Gastrocnemius medialis (tissue), 4 donors: ENCODE results near the gene AGR2. TPM values are rescaled to one million over a fixed set of nuclear protein-coding genes. Genes with fewer than 3 reads are reported as not detected.

Experiments
- ATAC-seq, 2 donors: fragments of 150-250 bp; one replicate each; pipeline ENCODE4 v1.9.1; 2016
- DNase-seq, 2 donors: peaks; one replicate each; pipeline ENCODE4 v3.0.0-alpha.2; 2019
- H3K27ac ChIP-seq, 4 donors: fragments of 200-600 bp; sonication (generic); 1 replicate in 1 of 4; 2 replicates in 3 of 4; pipeline ENCODE4 v1.5.1; 2016 to 2018; ENCODE audit warnings: mild to moderate bottlenecking in 2 of 4, moderate library complexity in 1 of 4
- H3K27me3 ChIP-seq, 3 donors: fragments of 200-600 bp; sonication (generic) in 2 of 3; 1 replicate in 1 of 3; 2 replicates in 2 of 3; pipeline versions ENCODE4 v1.5.1 to v1.6.0; 2016 to 2019; ENCODE audit warnings: mild to moderate bottlenecking in 1 of 3, moderate library complexity in 1 of 3
- H3K36me3 ChIP-seq, 2 donors: fragments of 200-600 bp; sonication (generic) in 1 of 2; one replicate each; pipeline ENCODE4 v1.5.1; 2017 to 2018
- H3K4me1 ChIP-seq, 2 donors: fragments of 200-600 bp; sonication (generic) in 1 of 2; one replicate each; pipeline ENCODE4 v1.5.1; 2016 to 2017; ENCODE audit warnings: mild to moderate bottlenecking in 2 of 2
- H3K4me3 ChIP-seq, 4 donors: fragments of 200-600 bp; sonication (generic) in 3 of 4; 1 replicate in 1 of 4; 2 replicates in 3 of 4; pipeline ENCODE4 v1.5.1; 2016 to 2019; ENCODE audit warnings: mild to moderate bottlenecking in 2 of 4
- H3K9me3 ChIP-seq, 3 donors: fragments of 200-600 bp; sonication (generic) in 2 of 3; 1 replicate in 1 of 3; 2 replicates in 2 of 3; pipeline ENCODE4 v1.5.1; 2016 to 2019
- CTCF ChIP-seq, 5 experiments: fragments of 450-650 bp in 3 of 5; fragments of 200-600 bp in 2 of 5; sonication (generic) in 2 of 5; IDR thresholded peaks in 4 of 5; conservative IDR thresholded peaks in 1 of 5; 1 replicate in 4 of 5; 2 replicates in 1 of 5; pipeline ENCODE4 v1.5.1; 2016 to 2019; ENCODE audit warnings: antibody characterized with exemption in 5 of 5, mild to moderate bottlenecking in 3 of 5, moderate library complexity in 3 of 5
- POLR2A ChIP-seq, 2 donors: fragments of 450-650 bp; IDR thresholded peaks; one replicate each; pipeline ENCODE4 v1.6.1; 2017; ENCODE audit warnings: antibody characterized with exemption in 2 of 2, mild to moderate bottlenecking in 2 of 2, moderate library complexity in 2 of 2
- in situ Hi-C, 4 donors: fragments of 200-750 bp; cut with MboI; loops; one replicate each; pipeline versions ENCODE4 v1.15.0 to v1.8.0; 2017; ENCODE audit warnings: low sequenced_read_pairs in 4 of 4
- intact Hi-C: fragments of 100-400 bp; cut with DNase I; formaldehyde crosslinking; loops from one replicate; pipeline ENCODE4 v1.15.1; 2023; ENCODE audit warnings: low total_unique reads
- total RNA-seq, 4 donors: library from RNA; depleted of rRNA; stranded (reverse); fragments of >200 nt; gene quantifications; one replicate each; pipeline versions ENCODE4 v1.1.0 to v1.2.3, GENCODE V29; 2016

Gene AGR2
- total RNA-seq, 4 donors from 2014 or later, result 1.4 TPM; not detected in 3

DNA sequence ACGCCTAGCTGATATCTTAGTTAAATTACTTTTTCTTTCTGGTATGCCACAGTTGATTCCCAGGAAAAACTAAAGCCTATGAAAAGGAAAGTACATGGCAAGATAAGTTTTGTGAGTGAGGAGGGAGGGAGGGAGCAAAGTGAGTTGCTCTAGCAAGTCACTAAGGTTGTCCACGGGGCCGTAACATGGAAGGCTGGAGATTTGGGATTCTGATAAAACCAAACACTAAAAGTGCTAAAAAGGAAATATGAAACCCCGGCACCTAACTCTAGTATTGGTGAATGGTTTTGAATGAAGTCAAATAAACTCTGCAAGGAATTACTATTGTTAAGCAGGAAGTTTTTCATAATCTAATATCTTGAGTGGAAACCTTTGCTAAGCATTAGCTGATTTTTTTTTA is 1.7 kb downstream of the AGR2 start:
- in situ Hi-C loops, result no loop called here
- Histone ChIP-seq H3K4me3 (no peak overlapping the region), H3K27me3 (no peaks in the 10 kb centered on the region), H3K4me1 (no peaks in the 10 kb centered on the region), H3K36me3 (no peaks in the 10 kb centered on the region), H3K27ac (no peak overlapping the region), H3K9me3 (no peaks in the 10 kb centered on the region)
- DNase-seq (no peak), ATAC-seq (no peak)
- intact Hi-C loops, result no loop called here
- no peak for TF ChIP-seq POLR2A (IDR thresholded peaks at IDR 0.05)
- TF ChIP-seq CTCF (IDR thresholded peaks at IDR 0.05 in 4 of 5, conservative IDR thresholded peaks at IDR 0.05 in 1 of 5), result no peak

DNA sequence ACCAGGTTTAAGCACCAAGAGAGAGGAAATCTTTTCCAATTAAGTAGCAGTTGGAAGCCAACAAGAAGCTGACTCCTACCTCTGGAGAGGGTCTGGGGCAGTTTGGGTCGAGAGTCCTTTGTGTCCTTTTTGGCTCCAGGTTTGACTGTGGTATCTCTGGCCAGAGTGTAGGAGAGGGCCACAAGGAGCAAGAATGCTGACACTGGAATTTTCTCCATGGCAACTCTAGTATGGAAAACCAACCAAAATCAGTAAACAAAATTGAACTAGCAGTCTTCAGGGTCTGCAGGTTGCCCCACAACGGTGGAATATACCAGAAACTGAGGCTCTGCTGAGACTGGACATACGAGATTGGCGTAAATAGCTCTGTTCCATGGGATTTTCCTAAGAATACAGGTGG is 3.2 kb downstream of the AGR2 start:
- intact Hi-C loops (no loop called here), in situ Hi-C loops (no loop called here)
- Histone ChIP-seq H3K4me1 (no peaks in the 10 kb centered on the region), H3K4me3 (no peak overlapping the region), H3K27me3 (no peaks in the 10 kb centered on the region), H3K27ac (no peak overlapping the region), H3K36me3 (no peaks in the 10 kb centered on the region), H3K9me3 (no peaks in the 10 kb centered on the region)
- DNase-seq (no peak), ATAC-seq (no peak)
- TF ChIP-seq POLR2A (IDR thresholded peaks at IDR 0.05) (no peak), CTCF (IDR thresholded peaks at IDR 0.05 in 4 of 5, conservative IDR thresholded peaks at IDR 0.05 in 1 of 5) (no peak)

DNA sequence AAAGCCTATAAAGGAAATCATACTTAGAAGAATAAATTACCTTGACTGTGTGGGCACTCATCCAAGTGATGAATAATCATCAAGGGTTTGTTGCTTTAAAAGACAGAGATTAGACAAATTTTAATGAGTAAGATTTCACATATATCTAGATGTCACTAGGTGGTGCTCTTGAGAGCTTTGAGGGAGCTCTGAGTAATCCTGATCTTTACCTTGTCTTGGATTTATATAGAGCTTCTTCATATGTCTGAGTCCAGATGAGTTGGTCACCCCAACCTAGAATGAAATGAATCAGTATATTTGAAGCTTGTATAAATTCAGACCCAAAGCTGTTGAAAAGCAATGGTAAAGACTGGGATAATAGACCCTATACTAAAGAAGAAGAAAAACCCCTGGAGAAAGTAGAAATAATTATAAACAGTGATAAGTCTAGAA is 3.7 kb downstream of the AGR2 start:
- H3K36me3 ChIP-seq, result no peaks in the 10 kb centered on the region
- H3K4me1 ChIP-seq, result no peaks in the 10 kb centered on the region
- no peak for DNase-seq
- H3K9me3 ChIP-seq, result no peaks in the 10 kb centered on the region
- ATAC-seq, result no peak
- intact Hi-C loops, result no loop called here
- no peaks in the 10 kb centered on the region for H3K27me3 ChIP-seq
- in situ Hi-C loops, result no loop called here
- no peak overlapping the region for H3K27ac ChIP-seq
- TF ChIP-seq POLR2A (IDR thresholded peaks at IDR 0.05), result no peak
- H3K4me3 ChIP-seq, result no peak overlapping the region

- in situ Hi-C loops (no loop called here), intact Hi-C loops (no loop called here)
- DNase-seq (no peak), ATAC-seq (no peak)
- H3K27ac ChIP-seq, result no peak overlapping the region
- H3K9me3 ChIP-seq, result no peaks in the 10 kb centered on the region
- no peak for TF ChIP-seq POLR2A (IDR thresholded peaks at IDR 0.05)
- TF ChIP-seq CTCF (IDR thresholded peaks at IDR 0.05 in 4 of 5, conservative IDR thresholded peaks at IDR 0.05 in 1 of 5), result no peak
- no peaks in the 10 kb centered on the region for H3K27me3 ChIP-seq
- no peaks in the 10 kb centered on the region for H3K4me1 ChIP-seq
- no peak overlapping the region for H3K4me3 ChIP-seq
- no peaks in the 10 kb centered on the region for H3K36me3 ChIP-seq
Observed at GRCh38 chr7:16795624-16796023, 9.2 kb downstream of the AGR2 start.

DNA sequence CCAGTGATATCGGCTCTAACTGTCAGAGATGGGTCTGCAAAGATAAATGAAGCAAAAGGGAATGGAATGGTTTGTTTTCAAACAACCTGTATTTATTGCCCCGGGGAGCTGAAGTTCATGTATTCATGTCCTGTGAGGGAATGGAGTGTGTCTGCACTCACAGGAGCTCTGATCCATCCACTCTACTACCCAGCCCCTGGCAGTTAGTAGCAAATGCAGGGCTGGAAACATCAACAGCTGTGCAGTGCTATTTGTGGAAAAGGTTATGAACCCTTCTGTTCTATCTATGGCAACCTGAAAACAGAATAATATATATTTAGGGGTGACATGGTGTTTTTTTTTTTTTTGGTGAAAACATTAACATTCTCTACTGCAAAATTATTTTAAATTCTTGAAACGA is 9.8 kb downstream of the AGR2 start:
- TF ChIP-seq POLR2A (IDR thresholded peaks at IDR 0.05) (no peak), CTCF (IDR thresholded peaks at IDR 0.05 in 4 of 5, conservative IDR thresholded peaks at IDR 0.05 in 1 of 5) (no peak)
- intact Hi-C loops, result no loop called here
- in situ Hi-C loops, result no loop called here
- no peak for ATAC-seq
- Histone ChIP-seq H3K4me1 (no peaks in the 10 kb centered on the region), H3K27ac (no peak overlapping the region), H3K36me3 (no peaks in the 10 kb centered on the region), H3K27me3 (no peaks in the 10 kb centered on the region), H3K9me3 (no peaks in the 10 kb centered on the region), H3K4me3 (no peak overlapping the region)
- no peak for DNase-seq
